ENCODE data around the gene ARRB1.

DNA sequence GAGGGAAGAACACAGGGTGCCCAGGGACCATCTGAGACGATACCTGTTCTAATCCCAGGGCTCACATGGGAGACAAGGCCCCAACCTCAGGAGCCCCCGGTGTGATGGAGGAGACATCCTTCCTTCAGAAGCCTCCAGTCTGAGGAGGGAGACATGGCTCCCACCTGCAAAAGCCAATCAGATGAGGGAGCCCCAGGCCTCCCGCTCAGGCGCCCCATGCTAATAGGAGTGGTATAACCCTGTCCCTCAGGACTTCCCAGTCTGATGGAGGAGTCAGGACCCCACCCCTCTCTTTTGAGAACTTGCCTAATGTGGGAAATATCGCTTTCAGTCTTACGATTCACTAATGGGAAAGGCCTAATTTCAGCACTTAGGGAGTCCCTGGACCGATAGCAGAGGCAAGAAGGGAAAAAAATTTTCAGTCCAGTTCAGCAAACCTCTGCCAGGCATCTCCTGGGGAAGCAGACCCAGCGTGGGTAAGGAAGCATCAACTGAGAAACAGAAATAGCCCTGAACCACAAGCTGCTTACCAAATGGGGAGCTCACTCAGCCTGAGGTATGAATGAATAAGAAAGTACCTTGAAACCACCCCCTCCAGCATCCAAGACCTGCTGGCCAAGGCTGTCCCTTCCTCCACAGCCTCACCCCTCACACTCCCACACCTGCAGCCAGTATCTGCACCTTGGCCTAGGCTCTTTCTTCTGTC, 5.9 kb downstream of the ARRB1 start:
- TF ChIP-seq POLR2AphosphoS5 (IDR thresholded peaks at IDR 0.05), result no peak
- TF ChIP-seq, protein P1, sequence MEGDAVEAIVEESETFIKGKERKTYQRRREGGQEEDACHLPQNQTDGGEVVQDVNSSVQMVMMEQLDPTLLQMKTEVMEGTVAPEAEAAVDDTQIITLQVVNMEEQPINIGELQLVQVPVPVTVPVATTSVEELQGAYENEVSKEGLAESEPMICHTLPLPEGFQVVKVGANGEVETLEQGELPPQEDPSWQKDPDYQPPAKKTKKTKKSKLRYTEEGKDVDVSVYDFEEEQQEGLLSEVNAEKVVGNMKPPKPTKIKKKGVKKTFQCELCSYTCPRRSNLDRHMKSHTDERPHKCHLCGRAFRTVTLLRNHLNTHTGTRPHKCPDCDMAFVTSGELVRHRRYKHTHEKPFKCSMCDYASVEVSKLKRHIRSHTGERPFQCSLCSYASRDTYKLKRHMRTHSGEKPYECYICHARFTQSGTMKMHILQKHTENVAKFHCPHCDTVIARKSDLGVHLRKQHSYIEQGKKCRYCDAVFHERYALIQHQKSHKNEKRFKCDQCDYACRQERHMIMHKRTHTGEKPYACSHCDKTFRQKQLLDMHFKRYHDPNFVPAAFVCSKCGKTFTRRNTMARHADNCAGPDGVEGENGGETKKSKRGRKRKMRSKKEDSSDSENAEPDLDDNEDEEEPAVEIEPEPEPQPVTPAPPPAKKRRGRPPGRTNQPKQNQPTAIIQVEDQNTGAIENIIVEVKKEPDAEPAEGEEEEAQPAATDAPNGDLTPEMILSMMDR (IDR thresholded peaks at IDR 0.05), result no peak
